ENCODE results near the gene IL1RAPL1.

IL1RAPL1 gene

GRCh38 chrX:28901637-28902036, 314.4 kb downstream of the IL1RAPL1 start:
- Mint-ChIP-seq H3K36me3 (no peaks in the 10 kb centered on the region), H3K27me3 (no peaks in the 10 kb centered on the region), H3K9me3 (ENCODE audit: low read depth) (no peaks in the 10 kb centered on the region), H3K4me3 (no peak overlapping the region), H3K4me1 (ENCODE audit: low read depth) (no peaks in the 10 kb centered on the region), H3K27ac (no peak overlapping the region)

GRCh38 chrX:28910487-28910886, 323.2 kb downstream of the IL1RAPL1 start:
- H3K4me1 Mint-ChIP-seq (ENCODE audit: low read depth), result no peaks in the 10 kb centered on the region
- H3K27me3 Mint-ChIP-seq, result no peaks in the 10 kb centered on the region
- peaks cover 4% of the 10 kb centered on the region for H3K9me3 Mint-ChIP-seq (ENCODE audit: low read depth)
- H3K27ac Mint-ChIP-seq, result no peak overlapping the region
- no peaks in the 10 kb centered on the region for H3K36me3 Mint-ChIP-seq
- no peak overlapping the region for H3K4me3 Mint-ChIP-seq

- H3K4me1 Mint-ChIP-seq (ENCODE audit: low read depth), result no peaks in the 10 kb centered on the region
- no peak overlapping the region for H3K4me3 Mint-ChIP-seq
- no peak overlapping the region for H3K27ac Mint-ChIP-seq
- H3K27me3 Mint-ChIP-seq, result no peaks in the 10 kb centered on the region
- H3K36me3 Mint-ChIP-seq, result no peaks in the 10 kb centered on the region
- H3K9me3 Mint-ChIP-seq (ENCODE audit: low read depth), result no peaks in the 10 kb centered on the region
Measured at GRCh38 chrX:28920153-28920943, 333.1 kb downstream of the IL1RAPL1 start.

GRCh38 chrX:28922106-28922505, 334.9 kb downstream of the IL1RAPL1 start:
- Mint-ChIP-seq H3K27ac (no peak overlapping the region), H3K36me3 (no peaks in the 10 kb centered on the region), H3K27me3 (no peaks in the 10 kb centered on the region), H3K4me1 (ENCODE audit: low read depth) (no peaks in the 10 kb centered on the region), H3K9me3 (ENCODE audit: low read depth) (no peaks in the 10 kb centered on the region), H3K4me3 (no peak overlapping the region)

DNA sequence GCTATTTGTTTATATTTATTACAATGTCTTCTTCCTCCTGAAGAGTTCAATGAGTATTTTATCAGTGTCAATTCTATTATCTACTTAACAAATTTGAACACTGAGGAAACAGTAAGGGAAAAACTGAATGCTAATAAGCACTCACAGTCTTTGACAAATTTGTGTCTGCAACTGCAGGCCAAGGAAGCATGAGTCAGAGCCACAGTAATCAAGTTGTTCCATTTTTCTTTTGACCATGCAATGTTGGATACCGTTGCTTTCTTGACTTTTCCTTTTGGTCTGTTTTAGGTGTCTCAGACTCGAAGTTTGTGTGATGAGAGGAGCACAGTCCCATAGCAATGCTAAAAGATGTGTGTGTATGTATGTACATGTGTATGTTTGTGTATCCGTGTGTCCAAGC, 359.6 kb downstream of the IL1RAPL1 start:
- Mint-ChIP-seq H3K9me3 (ENCODE audit: low read depth) (peaks cover 4% of the 10 kb centered on the region), H3K36me3 (no peaks in the 10 kb centered on the region), H3K4me3 (no peak overlapping the region), H3K27ac (no peak overlapping the region), H3K4me1 (ENCODE audit: low read depth) (no peaks in the 10 kb centered on the region), H3K27me3 (no peaks in the 10 kb centered on the region)

DNA sequence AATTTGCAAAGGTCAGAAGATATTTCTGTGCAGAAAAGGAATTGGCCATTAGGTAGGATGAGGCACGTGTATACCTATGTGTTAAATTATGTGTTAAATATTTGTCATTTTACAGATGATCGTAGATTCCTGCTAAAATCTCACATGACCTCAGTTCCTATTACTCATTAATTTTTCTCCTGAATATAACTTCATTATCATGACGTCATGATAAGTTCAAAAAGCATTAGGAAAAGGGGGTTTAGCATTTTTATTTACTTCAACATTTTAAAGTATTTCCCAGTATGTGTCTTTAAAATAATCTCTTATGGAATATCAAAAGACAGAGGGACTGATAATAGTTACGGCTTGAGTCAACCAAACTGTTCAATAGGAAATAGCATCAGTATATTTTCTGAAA, 372.8 kb downstream of the IL1RAPL1 start:
- Mint-ChIP-seq H3K27ac (no peak overlapping the region), H3K27me3 (no peaks in the 10 kb centered on the region), H3K4me1 (ENCODE audit: low read depth) (no peaks in the 10 kb centered on the region), H3K4me3 (no peak overlapping the region), H3K36me3 (no peaks in the 10 kb centered on the region), H3K9me3 (ENCODE audit: low read depth) (no peaks in the 10 kb centered on the region)

DNA sequence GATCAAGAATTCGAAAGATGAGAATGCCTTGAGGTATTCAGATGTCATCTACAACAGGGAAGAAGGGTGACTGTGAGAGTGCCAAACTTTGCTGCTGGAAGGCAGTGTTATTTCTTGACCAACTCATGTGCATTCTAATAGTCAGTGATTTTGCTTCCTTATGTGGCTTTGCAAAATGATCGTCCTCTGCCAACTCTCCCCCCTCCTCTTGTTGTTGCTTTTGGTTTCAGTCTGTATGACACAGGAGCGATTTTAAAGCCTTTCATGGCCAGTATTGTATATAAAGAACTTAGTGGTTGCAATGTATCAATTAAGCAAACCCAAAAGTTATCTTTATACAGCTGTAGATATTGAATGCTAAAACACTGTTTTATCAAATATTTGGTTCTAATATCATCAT, 379.1 kb downstream of the IL1RAPL1 start:
- H3K4me1 Mint-ChIP-seq (ENCODE audit: low read depth), result no peaks in the 10 kb centered on the region
- H3K27me3 Mint-ChIP-seq, result no peaks in the 10 kb centered on the region
- no peaks in the 10 kb centered on the region for H3K36me3 Mint-ChIP-seq
- H3K27ac Mint-ChIP-seq, result no peak overlapping the region
- no peak overlapping the region for H3K4me3 Mint-ChIP-seq
- no peaks in the 10 kb centered on the region for H3K9me3 Mint-ChIP-seq (ENCODE audit: low read depth)

GRCh38 chrX:28969126-28969525, 381.9 kb downstream of the IL1RAPL1 start:
- H3K4me1 Mint-ChIP-seq (ENCODE audit: low read depth), result no peaks in the 10 kb centered on the region
- H3K4me3 Mint-ChIP-seq, result no peak overlapping the region
- no peak overlapping the region for H3K27ac Mint-ChIP-seq
- peaks cover 6% of the 10 kb centered on the region for H3K9me3 Mint-ChIP-seq (ENCODE audit: low read depth)
- no peaks in the 10 kb centered on the region for H3K36me3 Mint-ChIP-seq
- no peaks in the 10 kb centered on the region for H3K27me3 Mint-ChIP-seq

GRCh38 chrX:28979877-28980276, 392.6 kb downstream of the IL1RAPL1 start:
- Mint-ChIP-seq H3K4me3 (no peak overlapping the region), H3K27ac (no peak overlapping the region), H3K9me3 (ENCODE audit: low read depth) (peaks cover 4% of the 10 kb centered on the region), H3K4me1 (ENCODE audit: low read depth) (no peaks in the 10 kb centered on the region), H3K27me3 (no peaks in the 10 kb centered on the region), H3K36me3 (no peaks in the 10 kb centered on the region)

DNA sequence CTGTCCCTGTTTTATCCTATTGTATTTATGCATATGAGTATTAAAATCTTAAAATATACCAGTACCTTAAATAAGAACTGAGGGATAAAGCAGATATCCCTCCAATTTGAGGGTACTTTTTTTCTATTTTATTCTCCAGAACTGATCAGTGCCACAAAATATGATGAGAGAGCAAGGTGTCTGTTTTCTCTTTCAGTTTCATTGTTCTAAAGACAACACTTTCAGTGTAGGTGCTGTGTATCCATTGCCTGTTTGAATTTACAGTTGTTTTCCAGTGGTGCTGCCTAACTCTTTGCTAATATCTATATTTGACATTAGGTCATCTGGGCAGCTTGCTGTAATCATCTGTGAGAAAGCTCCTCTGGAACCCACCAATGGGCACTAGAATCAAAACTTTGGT, 394.7 kb downstream of the IL1RAPL1 start:
- Mint-ChIP-seq H3K27me3 (no peaks in the 10 kb centered on the region), H3K36me3 (no peaks in the 10 kb centered on the region), H3K4me3 (no peak overlapping the region), H3K4me1 (ENCODE audit: low read depth) (no peaks in the 10 kb centered on the region), H3K9me3 (ENCODE audit: low read depth) (peaks cover 4% of the 10 kb centered on the region), H3K27ac (no peak overlapping the region)

GRCh38 chrX:28988246-28988645, 401.0 kb downstream of the IL1RAPL1 start:
- Mint-ChIP-seq H3K36me3 (no peaks in the 10 kb centered on the region), H3K4me1 (ENCODE audit: low read depth) (no peaks in the 10 kb centered on the region), H3K27me3 (no peaks in the 10 kb centered on the region), H3K9me3 (ENCODE audit: low read depth) (peaks cover 6% of the 10 kb centered on the region), H3K4me3 (no peak overlapping the region), H3K27ac (no peak overlapping the region)

GRCh38 chrX:28997706-28998463, 410.6 kb downstream of the IL1RAPL1 start:
- Mint-ChIP-seq H3K36me3 (no peaks in the 10 kb centered on the region), H3K27ac (no peak overlapping the region), H3K9me3 (ENCODE audit: low read depth) (peaks cover 4% of the 10 kb centered on the region), H3K27me3 (no peaks in the 10 kb centered on the region), H3K4me3 (no peak overlapping the region), H3K4me1 (ENCODE audit: low read depth) (no peaks in the 10 kb centered on the region)

DNA sequence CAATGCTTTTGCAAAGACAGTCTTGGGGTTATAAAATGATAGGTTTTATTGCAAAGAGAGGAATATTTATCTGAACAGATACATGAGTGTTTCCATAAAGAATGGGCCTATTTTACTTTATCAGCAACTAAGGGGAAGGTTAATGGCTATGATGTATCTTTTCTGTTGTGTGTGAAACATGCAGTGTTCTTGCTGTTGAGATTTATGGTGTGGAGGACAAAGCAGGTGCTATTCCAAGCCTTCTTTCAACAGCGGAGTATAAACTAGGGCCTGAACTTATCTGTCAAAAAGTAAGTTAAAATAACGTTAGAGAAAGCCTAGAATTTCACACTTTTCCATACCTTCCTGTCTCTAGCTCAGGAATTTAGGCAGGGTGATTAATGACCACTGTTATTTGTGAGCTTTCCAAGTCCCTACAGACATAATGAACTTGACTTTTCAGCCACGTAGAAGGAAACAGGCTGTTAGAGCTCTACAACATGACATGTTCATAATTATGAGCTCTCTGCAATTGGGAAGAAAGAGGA, 411.4 kb downstream of the IL1RAPL1 start:
- Mint-ChIP-seq H3K9me3 (ENCODE audit: low read depth) (no peaks in the 10 kb centered on the region), H3K27me3 (no peaks in the 10 kb centered on the region), H3K4me3 (no peak overlapping the region), H3K4me1 (ENCODE audit: low read depth) (no peaks in the 10 kb centered on the region), H3K36me3 (no peaks in the 10 kb centered on the region), H3K27ac (no peak overlapping the region)

- H3K36me3 Mint-ChIP-seq, result no peaks in the 10 kb centered on the region
- H3K27me3 Mint-ChIP-seq, result no peaks in the 10 kb centered on the region
Measured at GRCh38 chrX:29012867-29013266, 425.6 kb downstream of the IL1RAPL1 start.

DNA sequence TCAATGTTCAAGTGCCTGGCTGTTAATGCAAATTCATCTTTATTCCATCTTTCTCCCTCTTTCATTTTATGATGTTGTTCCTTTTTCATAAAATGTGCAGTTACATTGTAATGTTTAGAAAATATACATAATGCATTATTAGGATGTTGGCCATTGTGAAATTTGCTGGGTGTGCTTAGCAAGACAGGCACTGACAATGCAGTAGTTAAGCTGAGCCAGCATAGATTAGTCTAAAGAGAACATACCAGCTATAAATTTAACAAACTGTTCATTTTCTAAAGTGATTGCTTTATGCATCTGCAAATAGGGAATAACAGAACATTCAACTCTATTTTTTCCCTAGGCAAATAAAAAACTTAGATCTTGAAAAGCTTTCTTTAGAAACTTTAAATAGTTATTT, 436.0 kb downstream of the IL1RAPL1 start:
- Mint-ChIP-seq H3K4me1 (ENCODE audit: low read depth) (no peaks in the 10 kb centered on the region), H3K36me3 (no peaks in the 10 kb centered on the region), H3K4me3 (no peak overlapping the region), H3K9me3 (ENCODE audit: low read depth) (peaks cover 4% of the 10 kb centered on the region), H3K27me3 (no peaks in the 10 kb centered on the region), H3K27ac (no peak overlapping the region)

More at GRCh38 chrX:29012867-29013266, 425.6 kb downstream of the IL1RAPL1 start:
- Mint-ChIP-seq H3K4me3 (no peak overlapping the region), H3K27ac (no peak overlapping the region), H3K9me3 (ENCODE audit: low read depth) (no peaks in the 10 kb centered on the region), H3K4me1 (ENCODE audit: low read depth) (no peaks in the 10 kb centered on the region)
